ENCODE results near the gene RAB3C.
"Not testable (repeated sequence)": the region's sequence is repeated elsewhere in the genome, so short reads cannot be mapped to it uniquely, and the experiment has no call there.

The RAB3C gene

DNA sequence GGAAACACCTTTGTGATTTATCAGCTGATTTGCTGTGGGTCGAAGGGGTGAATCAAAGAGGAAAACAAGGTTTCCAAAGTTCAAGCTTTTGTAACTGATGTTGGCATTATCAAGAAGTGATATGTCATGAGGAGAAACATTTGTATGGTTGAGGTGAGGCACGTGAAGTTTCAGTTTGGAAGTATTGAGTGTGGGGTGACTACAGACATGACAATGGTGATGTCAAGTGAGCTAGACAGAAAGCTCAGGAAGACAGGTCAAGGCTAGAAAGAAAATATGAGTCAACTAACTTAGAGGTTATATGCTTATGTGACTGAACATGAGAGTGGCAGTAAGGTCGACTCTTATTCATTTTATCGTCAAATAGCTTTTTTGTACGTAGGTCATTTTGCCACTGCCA lies 99.1 kb downstream of the RAB3C start:
- H3K4me2 ChIP-seq (ENCODE audit: low read length) = no peak overlapping the region
- no peak overlapping the region for H2AFZ ChIP-seq (ENCODE audit: low read depth, low read length)
- no peak overlapping the region for H3K4me3 ChIP-seq (ENCODE audit: low read length)
- H3K27me3 ChIP-seq (ENCODE audit: low read depth, low read length) = no peaks in the 10 kb centered on the region
- H3K79me2 ChIP-seq (ENCODE audit: low read length) = no peaks in the 10 kb centered on the region
- no peak overlapping the region for H3K27ac ChIP-seq (ENCODE audit: low read length)
- no peaks in the 10 kb centered on the region for H4K20me1 ChIP-seq (ENCODE audit: insufficient read depth, low read length)
- H3K4me1 ChIP-seq (ENCODE audit: low read length) = no peaks in the 10 kb centered on the region
- no peaks in the 10 kb centered on the region for H3K9me3 ChIP-seq (ENCODE audit: insufficient read depth, low read length)
- H3K36me3 ChIP-seq (replicated peaks; ENCODE audit: low read depth, low read length) = no peaks in the 10 kb centered on the region
- TF ChIP-seq EZH2phosphoT487 (IDR thresholded peaks at IDR 0.05; ENCODE audit: low read depth) = no peak
- TF ChIP-seq, protein P1, sequence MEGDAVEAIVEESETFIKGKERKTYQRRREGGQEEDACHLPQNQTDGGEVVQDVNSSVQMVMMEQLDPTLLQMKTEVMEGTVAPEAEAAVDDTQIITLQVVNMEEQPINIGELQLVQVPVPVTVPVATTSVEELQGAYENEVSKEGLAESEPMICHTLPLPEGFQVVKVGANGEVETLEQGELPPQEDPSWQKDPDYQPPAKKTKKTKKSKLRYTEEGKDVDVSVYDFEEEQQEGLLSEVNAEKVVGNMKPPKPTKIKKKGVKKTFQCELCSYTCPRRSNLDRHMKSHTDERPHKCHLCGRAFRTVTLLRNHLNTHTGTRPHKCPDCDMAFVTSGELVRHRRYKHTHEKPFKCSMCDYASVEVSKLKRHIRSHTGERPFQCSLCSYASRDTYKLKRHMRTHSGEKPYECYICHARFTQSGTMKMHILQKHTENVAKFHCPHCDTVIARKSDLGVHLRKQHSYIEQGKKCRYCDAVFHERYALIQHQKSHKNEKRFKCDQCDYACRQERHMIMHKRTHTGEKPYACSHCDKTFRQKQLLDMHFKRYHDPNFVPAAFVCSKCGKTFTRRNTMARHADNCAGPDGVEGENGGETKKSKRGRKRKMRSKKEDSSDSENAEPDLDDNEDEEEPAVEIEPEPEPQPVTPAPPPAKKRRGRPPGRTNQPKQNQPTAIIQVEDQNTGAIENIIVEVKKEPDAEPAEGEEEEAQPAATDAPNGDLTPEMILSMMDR (IDR thresholded peaks at IDR 0.05; ENCODE audit: low read depth, low read length) = no peak
- H3K9ac ChIP-seq (ENCODE audit: low read length) = no peak overlapping the region

DNA sequence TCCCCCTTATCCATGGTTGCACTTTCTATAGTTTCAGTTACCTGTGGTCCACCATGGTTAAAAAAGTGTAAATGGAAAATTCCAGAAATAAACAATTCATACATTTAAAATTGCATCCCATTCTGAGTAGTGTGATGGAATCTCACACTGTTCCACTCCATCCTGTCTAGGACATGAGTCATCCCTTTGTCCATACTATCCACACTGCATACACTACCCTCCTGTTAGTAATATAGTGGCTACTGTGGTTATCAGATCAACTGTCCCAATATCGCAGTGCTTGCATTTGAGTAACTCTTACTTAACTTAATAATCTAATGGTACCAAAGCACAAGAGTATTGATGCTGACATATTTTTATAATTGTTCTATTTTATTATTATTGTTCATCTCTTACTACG lies 100.7 kb downstream of the RAB3C start:
- H3K4me2 ChIP-seq (ENCODE audit: low read length) = no peak overlapping the region
- H3K9ac ChIP-seq (ENCODE audit: low read length) = no peak overlapping the region
- no peaks in the 10 kb centered on the region for H3K4me1 ChIP-seq (ENCODE audit: low read length)
- H2AFZ ChIP-seq (ENCODE audit: low read depth, low read length) = no peak overlapping the region
- H4K20me1 ChIP-seq (ENCODE audit: insufficient read depth, low read length) = no peaks in the 10 kb centered on the region
- no peaks in the 10 kb centered on the region for H3K9me3 ChIP-seq (ENCODE audit: insufficient read depth, low read length)
- H3K4me3 ChIP-seq (ENCODE audit: low read length) = no peak overlapping the region
- H3K27me3 ChIP-seq (ENCODE audit: low read depth, low read length) = no peaks in the 10 kb centered on the region
- no peak for TF ChIP-seq EZH2phosphoT487 (IDR thresholded peaks at IDR 0.05; ENCODE audit: low read depth)
- TF ChIP-seq, protein P1 (IDR thresholded peaks at IDR 0.05; ENCODE audit: low read depth, low read length) = no peak
- no peaks in the 10 kb centered on the region for H3K79me2 ChIP-seq (ENCODE audit: low read length)
- H3K36me3 ChIP-seq (replicated peaks; ENCODE audit: low read depth, low read length) = no peaks in the 10 kb centered on the region
- H3K27ac ChIP-seq (ENCODE audit: low read length) = no peak overlapping the region

DNA sequence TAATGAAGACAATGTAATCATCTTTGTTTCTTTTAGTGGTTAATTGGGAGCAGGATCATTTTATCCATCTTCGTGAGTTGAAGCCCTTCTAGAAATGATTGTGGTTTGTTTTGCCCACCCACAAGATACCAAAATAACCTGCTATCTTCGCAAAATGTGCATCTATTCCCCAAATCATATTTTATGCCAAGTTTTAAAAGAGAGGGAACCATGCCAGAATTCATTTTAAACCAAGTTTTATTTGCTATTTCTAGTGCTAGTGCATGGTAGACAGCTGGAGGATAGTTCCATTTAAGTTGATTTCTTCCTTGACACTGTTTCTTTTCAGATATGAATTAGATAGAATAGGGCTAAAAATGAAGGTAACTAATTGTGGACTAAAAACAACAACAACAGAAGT lies 104.2 kb downstream of the RAB3C start:
- Histone ChIP-seq H3K4me1 (ENCODE audit: low read length) (no peaks in the 10 kb centered on the region), H3K27me3 (ENCODE audit: low read depth, low read length) (no peaks in the 10 kb centered on the region), H3K4me2 (ENCODE audit: low read length) (no peak overlapping the region), H4K20me1 (ENCODE audit: insufficient read depth, low read length) (no peaks in the 10 kb centered on the region), H3K36me3 (replicated peaks; ENCODE audit: low read depth, low read length) (no peaks in the 10 kb centered on the region), H3K9ac (ENCODE audit: low read length) (no peak overlapping the region), H3K27ac (ENCODE audit: low read length) (no peak overlapping the region), H3K9me3 (ENCODE audit: insufficient read depth, low read length) (no peaks in the 10 kb centered on the region), H2AFZ (ENCODE audit: low read depth, low read length) (no peak overlapping the region), H3K4me3 (ENCODE audit: low read length) (no peak overlapping the region), H3K79me2 (ENCODE audit: low read length) (no peaks in the 10 kb centered on the region)
- TF ChIP-seq EZH2phosphoT487 (IDR thresholded peaks at IDR 0.05; ENCODE audit: low read depth) = no peak
- TF ChIP-seq, protein P1 (IDR thresholded peaks at IDR 0.05; ENCODE audit: low read depth, low read length) = no peak

DNA sequence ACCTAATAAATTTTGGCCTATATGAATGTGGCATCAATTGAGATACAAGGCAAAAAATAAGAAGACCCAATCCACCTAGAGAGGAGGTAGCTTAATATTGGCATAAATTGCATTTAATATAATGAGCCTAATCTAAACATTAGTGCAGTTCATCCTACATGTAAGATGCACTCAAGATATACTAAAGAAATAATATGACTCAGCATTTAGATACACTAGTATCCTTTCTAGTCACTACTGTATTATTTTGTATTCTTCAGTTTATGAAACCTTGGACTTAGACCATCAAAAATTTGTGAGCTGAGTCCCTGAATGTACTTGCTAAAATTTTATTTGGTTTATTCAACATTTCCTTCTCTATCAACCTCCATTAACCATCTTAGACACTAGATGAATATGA lies 104.7 kb downstream of the RAB3C start:
- Histone ChIP-seq H3K27ac (ENCODE audit: low read length) (no peak overlapping the region), H3K4me3 (ENCODE audit: low read length) (no peak overlapping the region), H3K4me2 (ENCODE audit: low read length) (no peak overlapping the region), H3K9me3 (ENCODE audit: insufficient read depth, low read length) (no peaks in the 10 kb centered on the region), H3K9ac (ENCODE audit: low read length) (no peak overlapping the region), H3K36me3 (replicated peaks; ENCODE audit: low read depth, low read length) (no peaks in the 10 kb centered on the region), H4K20me1 (ENCODE audit: insufficient read depth, low read length) (no peaks in the 10 kb centered on the region), H3K27me3 (ENCODE audit: low read depth, low read length) (no peaks in the 10 kb centered on the region), H3K79me2 (ENCODE audit: low read length) (no peaks in the 10 kb centered on the region), H3K4me1 (ENCODE audit: low read length) (no peaks in the 10 kb centered on the region), H2AFZ (ENCODE audit: low read depth, low read length) (no peak overlapping the region)
- TF ChIP-seq, protein P1 (IDR thresholded peaks at IDR 0.05; ENCODE audit: low read depth, low read length) = no peak
- no peak for TF ChIP-seq EZH2phosphoT487 (IDR thresholded peaks at IDR 0.05; ENCODE audit: low read depth)

DNA sequence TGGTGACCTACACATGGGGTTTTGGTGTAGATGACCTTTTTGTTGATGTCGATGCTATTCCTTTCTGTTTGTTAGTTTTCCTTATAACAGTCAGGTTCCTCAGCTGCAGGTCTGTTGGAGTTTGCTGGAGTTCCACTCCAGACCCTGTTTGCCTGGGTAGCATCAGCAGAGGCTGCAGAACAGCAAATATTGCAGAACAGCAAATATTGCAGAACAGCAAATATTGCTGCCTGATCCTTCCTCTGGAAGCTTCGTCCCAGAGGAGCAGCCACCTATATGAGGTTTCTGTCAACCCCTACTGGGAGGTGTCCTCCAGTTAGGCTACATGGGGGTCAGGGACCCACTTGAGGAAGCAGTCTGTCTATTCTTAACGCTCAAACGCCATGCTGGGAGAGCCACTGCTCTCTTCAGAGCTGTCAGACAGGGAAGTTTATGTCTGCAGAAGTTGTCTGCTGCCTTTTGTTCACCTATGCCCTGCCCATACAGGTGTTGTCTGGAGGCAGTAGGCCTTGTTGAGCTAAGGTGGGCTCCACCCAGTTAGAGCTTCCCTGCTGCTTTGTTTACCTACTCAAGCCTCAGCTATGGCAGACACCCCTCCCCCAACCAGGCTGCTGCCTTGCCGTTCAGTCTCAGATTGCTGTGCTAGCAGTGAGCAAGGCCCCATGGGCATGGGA lies 116.3 kb downstream of the RAB3C start:
- H3K4me1 ChIP-seq (ENCODE audit: low read length); H3K9ac ChIP-seq (ENCODE audit: low read length); H4K20me1 ChIP-seq (ENCODE audit: insufficient read depth, low read length); H3K27me3 ChIP-seq (ENCODE audit: low read depth, low read length); H3K79me2 ChIP-seq (ENCODE audit: low read length); H3K4me3 ChIP-seq (ENCODE audit: low read length); H3K4me2 ChIP-seq (ENCODE audit: low read length); H3K9me3 ChIP-seq (ENCODE audit: insufficient read depth, low read length); H3K36me3 ChIP-seq (replicated peaks; ENCODE audit: low read depth, low read length); H2AFZ ChIP-seq (ENCODE audit: low read depth, low read length); H3K27ac ChIP-seq (ENCODE audit: low read length): not testable (repeated sequence)
